Fibroblast of pulmonary artery (primary cell): ENCODE results near the gene LTBP1.
A peak's percentile ranks its signal among the peaks of the same experiment; 100 is the strongest.
"Not testable (repeated sequence)": the region's sequence is repeated elsewhere in the genome, so short reads cannot be mapped to it uniquely, and the experiment has no call there.

Experiments used
- DNase-seq: peaks from one replicate; pipeline ENCODE4 v3.0.0-alpha.2; 2010; ENCODE audit warnings: low read depth
- H3K4me3 ChIP-seq: replicated peaks from 2 replicates; pipeline ENCODE4 v1.5.1; 2011; ENCODE audit warnings: low read depth, mild to moderate bottlenecking, control low read depth, low read length, moderate library complexity
- CTCF ChIP-seq: IDR thresholded peaks from 2 replicates; pipeline ENCODE4 v1.5.1; 2011; ENCODE audit warnings: mild to moderate bottlenecking, control low read depth, low read length, inconsistent platforms; ENCODE audit errors: missing control alignments

LTBP1 gene

GRCh38 chr2:33040541-33040940 lies 93.8 kb downstream of the LTBP1 start:
- H3K4me3 ChIP-seq, result no peak overlapping the region
- TF ChIP-seq CTCF, result no peak

GRCh38 chr2:33042265-33042664 lies 95.5 kb downstream of the LTBP1 start:
- H3K4me3 ChIP-seq, result no peak overlapping the region
- TF ChIP-seq CTCF, result no peak
- DNase-seq, result no peak

More at GRCh38 chr2:33040541-33040940, 93.8 kb downstream of the LTBP1 start:
- DNase-seq, result no peak

GRCh38 chr2:33042819-33043218 lies 96.1 kb downstream of the LTBP1 start:
- no peak for DNase-seq
- TF ChIP-seq CTCF, result no peak
- H3K4me3 ChIP-seq, result no peak overlapping the region

- no peak overlapping the region for H3K4me3 ChIP-seq
- no peak for TF ChIP-seq CTCF
- no peak for DNase-seq
Measured at GRCh38 chr2:33047939-33048338, 101.2 kb downstream of the LTBP1 start.

- H3K4me3 ChIP-seq, result no peak overlapping the region
- no peak for TF ChIP-seq CTCF
- DNase-seq, result peak; percentile 63
Measured at GRCh38 chr2:33051586-33052360, 105.0 kb downstream of the LTBP1 start.

- TF ChIP-seq CTCF, result no peak
- no peak overlapping the region for H3K4me3 ChIP-seq
- no peak for DNase-seq
Measured at GRCh38 chr2:33052361-33052735, 105.6 kb downstream of the LTBP1 start.

- H3K4me3 ChIP-seq, DNase-seq: not testable (repeated sequence)
Measured at GRCh38 chr2:33052795-33053194, 106.0 kb downstream of the LTBP1 start.
